Tibial artery (tissue), 4 donors: ENCODE data around the gene RNF157.
"Not testable (repeated sequence)": the region's sequence is repeated elsewhere in the genome, so short reads cannot be mapped to it uniquely, and the experiment has no call there.

Experiments used
- DNase-seq, 2 donors: peaks; one replicate each; pipeline ENCODE4 v3.0.0-alpha.2; 2019
- H3K27ac ChIP-seq, 2 donors: fragments of 200-600 bp; sonication (generic) in 1 of 2; 1 replicate in 1 of 2; 2 replicates in 1 of 2; pipeline ENCODE4 v1.5.1; 2018 to 2019; ENCODE audit warnings: mild to moderate bottlenecking in 1 of 2
- H3K27me3 ChIP-seq, 2 donors: fragments of 200-600 bp; sonication (generic) in 1 of 2; one replicate each; pipeline versions ENCODE4 v1.5.1 to v1.6.0; 2016 to 2019
- H3K36me3 ChIP-seq, 3 donors: fragments of 200-600 bp; sonication (generic) in 2 of 3; one replicate each; pipeline ENCODE4 v1.5.1; 2016 to 2019; ENCODE audit warnings: mild to moderate bottlenecking in 2 of 3
- H3K4me1 ChIP-seq, 4 donors: fragments of 200-600 bp; sonication (generic) in 2 of 4; 1 replicate in 3 of 4; 2 replicates in 1 of 4; pipeline ENCODE4 v1.5.1; 2016 to 2019
- H3K4me3 ChIP-seq, 2 donors: fragments of 200-600 bp; sonication (generic) in 1 of 2; 1 replicate in 1 of 2; 2 replicates in 1 of 2; pipeline ENCODE4 v1.5.1; 2018 to 2019; ENCODE audit warnings: mild to moderate bottlenecking in 2 of 2
- H3K9me3 ChIP-seq, 3 donors: fragments of 200-600 bp; sonication (generic) in 1 of 3; one replicate each; pipeline ENCODE4 v1.5.1; 2016 to 2019
- CTCF ChIP-seq, 2 experiments: fragments of 200-600 bp in 1 of 2; fragments of 450-650 bp in 1 of 2; IDR thresholded peaks; one replicate each; pipeline ENCODE4 v1.5.1; 2017 to 2019; ENCODE audit warnings: antibody characterized with exemption in 2 of 2, mild to moderate bottlenecking in 1 of 2, moderate library complexity in 1 of 2
- intact Hi-C: fragments of 100-400 bp; cut with DNase I; formaldehyde crosslinking; loops from one replicate; pipeline ENCODE4 v1.15.0; 2023; ENCODE audit warnings: low total_unique reads

Gene RNF157

GRCh38 chr17:76260669-76261068, 20.4 kb upstream of the RNF157 start:
- TF ChIP-seq CTCF (IDR thresholded peaks at IDR 0.05), result no peak
- no peaks in the 10 kb centered on the region for H3K9me3 ChIP-seq
- H3K27ac ChIP-seq, result no peak overlapping the region
- H3K4me1 ChIP-seq, result peaks cover 0 to 11% (median 7%) of the 10 kb centered on the region in 4 donors
- DNase-seq, result no peak
- H3K36me3 ChIP-seq, result no peaks in the 10 kb centered on the region
- H3K27me3 ChIP-seq, result peaks cover 0 to 2% of the 10 kb centered on the region in 2 donors
- intact Hi-C loops, result no loop called here
- no peak overlapping the region for H3K4me3 ChIP-seq

- Histone ChIP-seq H3K27ac (no peak overlapping the region), H3K4me1 (peaks cover 0 to 11% (median 7%) of the 10 kb centered on the region in 4 donors), H3K27me3 (peaks cover 0 to 4% of the 10 kb centered on the region in 2 donors), H3K9me3 (no peaks in the 10 kb centered on the region), H3K4me3 (no peak overlapping the region), H3K36me3 (no peaks in the 10 kb centered on the region)
- no peak for DNase-seq
- TF ChIP-seq CTCF (IDR thresholded peaks at IDR 0.05), result no peak
- intact Hi-C loops, result no loop called here
Measured at GRCh38 chr17:76260220-76260619, 19.9 kb upstream of the RNF157 start.

DNA sequence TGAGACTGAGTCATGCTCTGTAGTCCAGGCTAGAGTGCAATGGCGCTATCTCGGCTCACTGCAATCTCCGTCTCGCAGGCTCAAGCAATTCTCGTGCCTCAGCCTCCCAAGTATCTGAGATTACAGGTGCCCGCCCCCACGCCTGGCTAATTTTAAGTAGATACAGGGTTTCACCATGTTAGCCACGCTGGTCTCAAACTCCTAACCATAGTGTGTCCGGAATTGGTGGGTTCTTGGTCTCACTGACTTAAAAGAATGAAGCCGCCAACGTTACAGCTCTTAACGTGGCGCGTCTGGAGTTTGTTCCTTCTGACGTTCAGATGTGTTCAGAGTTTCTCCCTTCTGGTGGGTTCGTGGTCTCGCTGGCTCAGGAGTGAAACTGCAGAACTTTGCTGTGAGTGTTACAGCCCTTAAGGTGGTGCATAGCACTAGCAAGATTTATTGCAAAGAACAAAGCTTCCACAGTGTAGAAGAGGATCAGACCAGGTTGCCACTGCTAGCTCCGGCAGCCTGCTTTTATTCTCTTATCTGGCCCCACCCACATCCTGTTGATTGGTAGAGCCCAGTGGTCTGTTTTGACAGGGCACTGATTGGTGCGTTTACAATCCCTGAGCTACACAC, 16.2 kb upstream of the RNF157 start:
- H3K36me3 ChIP-seq, H3K4me3 ChIP-seq, H3K27ac ChIP-seq, H3K4me1 ChIP-seq, intact Hi-C loops, H3K9me3 ChIP-seq: not testable (repeated sequence)
- peaks cover 0 to 29% of the 10 kb centered on the region in 2 donors for H3K27me3 ChIP-seq
- DNase-seq, result peak; percentile 1 to 39

DNA sequence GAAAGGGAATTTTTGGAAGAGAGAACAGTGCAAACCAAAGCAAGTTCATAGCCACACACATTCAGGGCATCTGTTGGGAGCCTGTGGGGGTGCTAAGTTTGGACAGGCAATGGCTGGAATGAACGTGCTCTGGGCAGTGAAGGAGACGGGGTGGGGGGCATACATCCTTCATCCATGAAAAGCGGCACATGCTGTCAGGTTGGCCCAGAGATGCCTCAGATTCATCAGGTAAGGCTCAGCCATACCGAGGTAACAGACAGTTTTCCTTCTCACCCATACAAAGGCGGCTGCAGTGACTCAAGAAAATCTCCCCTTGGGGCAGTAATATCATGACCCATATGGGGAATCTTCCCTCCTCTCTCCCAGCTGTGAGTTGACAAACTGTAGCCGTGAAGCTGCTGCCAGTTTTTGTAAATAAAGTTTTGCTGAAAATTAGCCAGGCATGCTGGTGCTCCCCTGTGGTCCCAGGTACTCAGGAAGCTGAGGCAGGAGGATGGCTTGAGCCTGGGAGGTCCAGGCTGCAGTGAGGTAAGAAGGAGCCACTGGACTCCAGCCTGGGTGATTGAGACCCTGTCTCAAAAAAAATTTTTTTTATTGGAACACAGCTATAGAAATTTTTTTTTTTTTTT, 15.6 kb upstream of the RNF157 start:
- Histone ChIP-seq H3K4me1 (no peaks in the 10 kb centered on the region), H3K4me3 (no peak overlapping the region), H3K27me3 (peaks cover 0 to 33% of the 10 kb centered on the region in 2 donors), H3K9me3 (no peaks in the 10 kb centered on the region), H3K36me3 (no peaks in the 10 kb centered on the region), H3K27ac (no peak overlapping the region)
- intact Hi-C loops, result no loop called here
- TF ChIP-seq CTCF (IDR thresholded peaks at IDR 0.05), result no peak
- peak; percentile 5 to 10 for DNase-seq

DNA sequence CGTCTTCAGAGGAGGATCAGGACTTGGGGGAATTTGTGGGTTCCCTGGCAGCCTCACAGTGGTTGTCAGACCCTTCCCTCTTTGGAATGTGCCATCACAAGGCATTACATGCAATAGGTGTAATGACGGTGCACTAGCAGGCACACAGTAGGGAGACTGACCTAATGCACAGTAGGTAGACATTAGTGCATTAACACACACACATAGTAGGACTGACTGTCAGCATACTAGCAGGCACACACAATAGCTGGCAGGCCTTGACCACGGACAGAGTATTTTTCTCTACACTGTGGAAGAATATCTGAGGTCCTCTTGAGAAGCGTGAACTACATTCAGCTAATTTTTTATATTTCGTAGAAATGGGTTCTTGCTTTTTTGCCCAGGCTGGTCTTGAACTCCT, 14.0 kb upstream of the RNF157 start:
- DNase-seq, result peak in 1 of 2 donors; percentile 1
- TF ChIP-seq CTCF (IDR thresholded peaks at IDR 0.05), result no peak
- no peaks in the 10 kb centered on the region for H3K4me1 ChIP-seq

GRCh38 chr17:76253841-76254240, 13.5 kb upstream of the RNF157 start:
- Histone ChIP-seq H3K4me3 (no peak overlapping the region), H3K27me3 (peaks cover 0 to 50% of the 10 kb centered on the region in 2 donors), H3K36me3 (no peaks in the 10 kb centered on the region), H3K27ac (no peak overlapping the region), H3K9me3 (no peaks in the 10 kb centered on the region), H3K4me1 (no peaks in the 10 kb centered on the region)
- no peak for DNase-seq
- intact Hi-C loops, result no loop called here
- TF ChIP-seq CTCF (IDR thresholded peaks at IDR 0.05), result no peak

More for the DNA sequence above, 14.0 kb upstream of the RNF157 start:
- Histone ChIP-seq H3K27ac (no peak overlapping the region), H3K9me3 (no peaks in the 10 kb centered on the region), H3K36me3 (no peaks in the 10 kb centered on the region), H3K27me3 (peaks cover 0 to 46% of the 10 kb centered on the region in 2 donors), H3K4me3 (no peak overlapping the region)
- intact Hi-C loops, result no loop called here

- H3K4me1 ChIP-seq, H3K9me3 ChIP-seq, H3K36me3 ChIP-seq, intact Hi-C loops, H3K27ac ChIP-seq, H3K4me3 ChIP-seq: not testable (repeated sequence)
- H3K27me3 ChIP-seq, result peaks cover 0 to 56% of the 10 kb centered on the region in 2 donors
- peak in 1 of 2 donors; percentile 46 for DNase-seq
Measured at GRCh38 chr17:76252967-76253766, 12.9 kb upstream of the RNF157 start.
